Endothelial cell of umbilical vein (primary cell): ENCODE data around the gene PSMB3. TPM values are rescaled to one million over a fixed set of nuclear protein-coding genes. Genes with fewer than 3 reads are reported as not detected.

Experiments used
- BruUV-seq: library from RNA; stranded (reverse); fragments of 400-500 nt; replicated peaks from 2 replicates; lab custom pipeline; 2021; lab: Mats Ljungman, UMichigan
- CTCF ChIA-PET: fragments of 300-600, 350-600 bp; sonication (Branson Sonifier 250); formaldehyde crosslinking; loops from one replicate; lab custom pipeline; 2021; ENCODE audit warnings: antibody characterized with exemption, inconsistent platforms; lab: Charles Lee
- POLR2A ChIA-PET: fragments of 300-600, 350-600 bp; sonication (Branson Sonifier 250); formaldehyde crosslinking; loops from one replicate; lab custom pipeline; 2021; ENCODE audit warnings: antibody characterized with exemption, inconsistent platforms; lab: Charles Lee
- DNase-seq: peaks from one replicate; pipeline ENCODE4 v3.0.0-alpha.2; 2011; ENCODE audit warnings: low read depth, low spot score
- FAIRE-seq: peaks from 2 replicates; lab custom pipeline; 2011; peaks lifted over from hg19 to GRCh38; lab: Jason Lieb, UNC
- H2AFZ ChIP-seq: 2 replicates; pipeline ENCODE4 v1.6.0; 2012; ENCODE audit warnings: low read depth, low read length, control low read depth, inconsistent platforms
- H3K27ac ChIP-seq: 2 replicates; pipeline ENCODE4 v1.5.1; 2011; ENCODE audit warnings: low read depth, mild to moderate bottlenecking, control low read depth, low read length, moderate library complexity; ENCODE audit not compliant: insufficient read depth
- H3K27me3 ChIP-seq, 2 experiments: 2 replicates each; pipeline versions ENCODE4 v1.6.0 to v1.6.1; 2011; ENCODE audit warnings: low read length in 2 of 2, mixed read lengths in 1 of 2; ENCODE audit not compliant: control insufficient read depth in 2 of 2, insufficient read depth in 2 of 2
- H3K36me3 ChIP-seq, 2 experiments: 2 replicates in 1 of 2; 3 replicates in 1 of 2; pipeline ENCODE4 v1.5.1; 2011; ENCODE audit warnings: low read length in 2 of 2, mild to moderate bottlenecking in 1 of 2, moderate library complexity in 1 of 2; ENCODE audit not compliant: control insufficient read depth in 2 of 2, insufficient read depth in 2 of 2; ENCODE audit errors: extremely low read depth in 1 of 2
- H3K4me1 ChIP-seq: 3 replicates; pipeline ENCODE4 v1.5.1; 2011; ENCODE audit warnings: mild to moderate bottlenecking, low read length; ENCODE audit not compliant: control insufficient read depth, insufficient read depth; ENCODE audit errors: extremely low read depth
- H3K4me2 ChIP-seq: 2 replicates; pipeline ENCODE4 v1.6.1; 2011; ENCODE audit warnings: low read length, control low read depth, mixed read lengths; ENCODE audit not compliant: insufficient read depth
- H3K4me3 ChIP-seq, 3 experiments: fragments of 200-600 bp in 1 of 3; sonication (generic), shearing (Covaris generic) in 1 of 3; replicated peaks in 1 of 3; 2 replicates each; pipeline ENCODE4 v1.5.1; 2011 to 2016; ENCODE audit warnings: control low read depth in 3 of 3, low read length in 3 of 3, mild to moderate bottlenecking in 2 of 3, inconsistent platforms in 1 of 3, low read depth in 1 of 3, moderate library complexity in 1 of 3; ENCODE audit not compliant: insufficient read depth in 1 of 3
- H3K79me2 ChIP-seq: 2 replicates; pipeline ENCODE4 v1.6.0; 2012; ENCODE audit warnings: low read length, inconsistent platforms; ENCODE audit not compliant: control insufficient read depth, insufficient read depth
- H3K9ac ChIP-seq: replicated peaks from 2 replicates; pipeline ENCODE3; 2011; ENCODE audit warnings: low read length, control low read depth; ENCODE audit not compliant: insufficient read depth; ENCODE audit errors: extremely low read depth
- H3K9me1 ChIP-seq: replicated peaks from 3 replicates; pipeline ENCODE4 v1.6.0; 2011; ENCODE audit warnings: mild to moderate bottlenecking, low read length; ENCODE audit not compliant: control insufficient read depth, insufficient read depth; ENCODE audit errors: extremely low read depth
- H3K9me3 ChIP-seq: replicated peaks from 2 replicates; pipeline ENCODE4 v1.5.1; 2012; ENCODE audit warnings: low read length, inconsistent platforms; ENCODE audit not compliant: control insufficient read depth, insufficient read depth
- H4K20me1 ChIP-seq: replicated peaks from 2 replicates; pipeline ENCODE3; 2011; ENCODE audit warnings: mild to moderate bottlenecking, low read length; ENCODE audit not compliant: control insufficient read depth, insufficient read depth; ENCODE audit errors: extremely low read depth
- CTCF ChIP-seq, 2 donors: IDR thresholded peaks; 1 replicate in 1 of 2; 2 replicates in 1 of 2; pipeline ENCODE4 v1.5.1; 2011; ENCODE audit warnings: low read length in 2 of 2, mild to moderate bottlenecking in 2 of 2, moderate library complexity in 2 of 2, control low read depth in 1 of 2, inconsistent platforms in 1 of 2, low read depth in 1 of 2; ENCODE audit not compliant: insufficient read depth in 1 of 2; ENCODE audit errors: extremely low read depth in 1 of 2
- EZH2 ChIP-seq: IDR thresholded peaks from 2 replicates; pipeline ENCODE4 v1.6.1; 2012; ENCODE audit warnings: borderline replicate concordance, low read depth, mild to moderate bottlenecking, moderate library complexity, low read length, inconsistent platforms; ENCODE audit not compliant: severe bottlenecking
- FOS ChIP-seq: IDR thresholded peaks from 2 replicates; pipeline ENCODE4 v1.6.1; 2011; ENCODE audit warnings: mild to moderate bottlenecking, low read length, moderate library complexity, borderline replicate concordance; ENCODE audit not compliant: insufficient read depth
- GATA2 ChIP-seq: IDR thresholded peaks from 2 replicates; pipeline ENCODE4 v1.7.0; 2011; ENCODE audit warnings: low read depth, mild to moderate bottlenecking, moderate library complexity, mixed read lengths, low read length; ENCODE audit not compliant: insufficient read length, insufficient read depth
- JUN ChIP-seq: IDR thresholded peaks from 2 replicates; pipeline ENCODE4 v1.6.1; 2011; ENCODE audit warnings: borderline replicate concordance, low read depth; ENCODE audit not compliant: insufficient read length, insufficient read depth
- MAX ChIP-seq: IDR thresholded peaks from 2 replicates; pipeline ENCODE4 v1.6.1; 2011; ENCODE audit not compliant: insufficient read depth, insufficient read length
- MYC ChIP-seq: IDR thresholded peaks from one replicate; pipeline ENCODE4 v1.6.1; 2011; ENCODE audit warnings: mild to moderate bottlenecking, low read depth, low read length
- POLR2A ChIP-seq: IDR thresholded peaks from 2 replicates; pipeline ENCODE4 v1.6.1; 2012; ENCODE audit warnings: low read depth, mild to moderate bottlenecking, control low read depth, low read length
- POLR2AphosphoS5 ChIP-seq: IDR thresholded peaks from 2 replicates; pipeline ENCODE4 v1.6.1; 2012; ENCODE audit warnings: low read depth, mild to moderate bottlenecking, control low read depth, low read length, moderate library complexity; ENCODE audit not compliant: insufficient read depth
- dilution Hi-C: fragments of 300-500 bp; cut with MboI; formaldehyde crosslinking; loops from one replicate; pipeline ENCODE4 v1.15.0; 2019; ENCODE audit warnings: low sequenced_read_pairs; ENCODE audit not compliant: extremely low pct_ligation_motif_present
- intact Hi-C: fragments of 100-400 bp; cut with micrococcal nuclease; formaldehyde crosslinking; loops from one replicate; pipeline ENCODE4 v1.10.0; 2022
- polyA plus RNA-seq, 4 experiments: library from polyadenylated mRNA; depleted of rRNA in 3 of 4; stranded (reverse) in 3 of 4; unstranded in 1 of 4; fragments of >200 nt; gene quantifications; 2 replicates each; pipeline versions ENCODE4 v1.2.1 to v1.2.3, GENCODE V29; 2011 to 2012; ENCODE audit warnings: missing spikeins in 1 of 4
- total RNA-seq: library from RNA; stranded (reverse); gene quantifications from 2 replicates; pipeline ENCODE4 v1.2.3, GENCODE V29; 2021

The PSMB3 gene
- total and polyA plus RNA-seq, 2 donors (not counting 3 experiments of a cell fraction or from before 2014, with no cell fraction given) = 213 to 685 TPM

GRCh38 chr17:38766341-38766740 is 13.8 kb downstream of the PSMB3 start:
- H3K27me3 ChIP-seq = no peaks in the 10 kb centered on the region
- CTCF ChIA-PET = no interaction called here
- no peak for DNase-seq
- POLR2A ChIA-PET = no interaction called here
- H3K27ac ChIP-seq = no peak overlapping the region
- H3K79me2 ChIP-seq = no peaks in the 10 kb centered on the region
- H3K4me1 ChIP-seq = no peaks in the 10 kb centered on the region
- no TSS peak for BruUV-seq
- no peaks in the 10 kb centered on the region for H4K20me1 ChIP-seq
- no peaks in the 10 kb centered on the region for H3K9me1 ChIP-seq
- FAIRE-seq = no peak
- intact Hi-C loops = no loop called here
- no peak overlapping the region for H3K4me2 ChIP-seq
- no peak overlapping the region for H2AFZ ChIP-seq
- no peak overlapping the region for H3K9ac ChIP-seq
- H3K4me3 ChIP-seq = no peak overlapping the region
- peaks cover 8 to 54% of the 10 kb centered on the region in 2 experiments for H3K36me3 ChIP-seq
- TF ChIP-seq MYC = no peak
- TF ChIP-seq FOS = no peak
- dilution Hi-C loops = no loop called here
- H3K9me3 ChIP-seq = no peaks in the 10 kb centered on the region

GRCh38 chr17:38768417-38768816 is 15.9 kb downstream of the PSMB3 start:
- Histone ChIP-seq H3K36me3 (peaks cover 5 to 55% of the 10 kb centered on the region in 2 experiments), H3K79me2 (no peaks in the 10 kb centered on the region), H3K9ac (no peak overlapping the region), H3K4me2 (no peak overlapping the region), H3K9me3 (no peaks in the 10 kb centered on the region), H3K27me3 (no peaks in the 10 kb centered on the region), H3K27ac (no peak overlapping the region), H2AFZ (no peak overlapping the region), H3K9me1 (no peaks in the 10 kb centered on the region), H4K20me1 (no peaks in the 10 kb centered on the region), H3K4me1 (no peaks in the 10 kb centered on the region), H3K4me3 (no peak overlapping the region)
- no TSS peak for BruUV-seq
- no peak for FAIRE-seq
- ChIA-PET CTCF (interaction anchor here (0.7 kb wide), 2 partner anchors 9 kb away, joined by 3 read pairs; no protein-coding TSS in a partner anchor), POLR2A (no interaction called here)
- no peak for DNase-seq
- intact Hi-C loops = no loop called here
- TF ChIP-seq GATA2 = no peak
- no peak for TF ChIP-seq JUN
- TF ChIP-seq FOS = no peak
- no peak for TF ChIP-seq POLR2AphosphoS5
- no peak for TF ChIP-seq CTCF (IDR thresholded peaks at IDR 0.05; ENCODE audit: extremely low read depth in 1 of 2, insufficient read depth in 1 of 2, low read depth in 1 of 2, low read length in 2 of 2)
- TF ChIP-seq EZH2 = no peak
- no peak for TF ChIP-seq MYC
- no peak for TF ChIP-seq MAX
- no peak for TF ChIP-seq POLR2A
- dilution Hi-C loops = no loop called here
